MCF 10A (cell line): ENCODE measurements around the gene CATSPERE. TPM values are rescaled to one million over a fixed set of nuclear protein-coding genes. Genes with fewer than 3 reads are reported as not detected.

ENCODE experiments used
- BruUV-seq: library from RNA; stranded (reverse); fragments of 400-500 nt; replicated peaks from 2 replicates; lab custom pipeline; 2021; lab: Mats Ljungman, UMichigan
- CTCF ChIA-PET: fragments of 300-600 bp; sonication (Branson Sonifier 250); formaldehyde crosslinking; extraction: SDS; loops from one replicate; lab custom pipeline; 2021; ENCODE audit warnings: antibody characterized with exemption, inconsistent platforms; lab: Yijun Ruan, JAX
- POLR2A ChIA-PET: fragments of 300-600, 350-650 bp; sonication (Branson Sonifier 250); formaldehyde crosslinking; extraction: SDS; loops from one replicate; lab custom pipeline; 2020; ENCODE audit warnings: antibody characterized with exemption, inconsistent platforms; lab: Yijun Ruan, JAX
- DNase-seq: peaks from one replicate; pipeline ENCODE4 v3.0.0-alpha.2; 2018; ENCODE audit not compliant: unreplicated experiment
- H3K27ac Mint-ChIP-seq: one replicate; pipeline ENCODE4 v1.8.0; 2022; ENCODE audit warnings: mild to moderate bottlenecking, low read depth, mixed read lengths; ENCODE audit not compliant: unreplicated experiment
- H3K27me3 Mint-ChIP-seq: one replicate; pipeline ENCODE4 v1.8.0; 2022; ENCODE audit warnings: mixed read lengths; ENCODE audit not compliant: insufficient read depth, unreplicated experiment
- H3K36me3 Mint-ChIP-seq: one replicate; pipeline ENCODE4 v1.8.0; 2022; ENCODE audit warnings: mild to moderate bottlenecking, moderate library complexity, mixed read lengths; ENCODE audit not compliant: insufficient read depth, unreplicated experiment
- H3K4me1 Mint-ChIP-seq: one replicate; pipeline ENCODE4 v1.8.0; 2022; ENCODE audit warnings: mixed read lengths; ENCODE audit not compliant: insufficient read depth, unreplicated experiment
- H3K4me3 Mint-ChIP-seq: one replicate; pipeline ENCODE4 v1.8.0; 2022; ENCODE audit warnings: mild to moderate bottlenecking, moderate library complexity, mixed read lengths; ENCODE audit not compliant: unreplicated experiment
- H3K9me3 Mint-ChIP-seq: one replicate; pipeline ENCODE4 v1.8.0; 2022; ENCODE audit warnings: mixed read lengths; ENCODE audit not compliant: unreplicated experiment
- CTCF ChIP-seq: fragments of 200-600 bp; IDR thresholded peaks from one replicate; pipeline ENCODE4 v1.8.0; 2022; ENCODE audit warnings: antibody characterized with exemption, mild to moderate bottlenecking; ENCODE audit not compliant: unreplicated experiment
- intact Hi-C: fragments of 100-400 bp; cut with micrococcal nuclease; formaldehyde crosslinking; loops from 2 replicates; pipeline ENCODE4 v1.14.1; 2022
- total RNA-seq: library from RNA; stranded (reverse); gene quantifications from 2 replicates; pipeline ENCODE4 v1.2.3, GENCODE V29; 2022

Gene CATSPERE
- total RNA-seq, 1 experiment from 2014 or later: 2.1 TPM

DNA sequence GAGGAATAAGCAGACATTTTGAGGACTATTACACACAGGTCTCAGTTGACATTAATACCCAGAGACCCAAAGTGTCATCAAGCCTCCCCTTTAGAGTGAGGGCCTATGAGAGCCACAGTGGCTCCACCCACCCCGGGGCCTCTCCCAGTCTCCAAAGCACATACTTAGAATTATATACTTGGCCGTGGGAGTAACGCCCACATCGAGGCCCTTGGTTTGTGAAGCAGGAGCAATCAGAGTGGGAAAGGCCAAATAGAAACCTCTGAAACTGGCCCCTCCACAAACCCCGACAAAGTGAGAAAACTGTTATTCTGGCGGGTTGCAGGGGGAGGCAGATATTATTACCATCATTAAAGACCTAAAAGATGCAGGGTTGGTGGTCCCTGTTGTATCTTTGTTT is 184.8 kb downstream of the CATSPERE start:
- ChIA-PET POLR2A (no interaction called here), CTCF (no interaction called here)
- H3K4me1 Mint-ChIP-seq: no peaks in the 10 kb centered on the region
- DNase-seq: no peak
- H3K4me3 Mint-ChIP-seq: no peak overlapping the region
- H3K9me3 Mint-ChIP-seq: no peaks in the 10 kb centered on the region
- H3K27me3 Mint-ChIP-seq: peaks cover 21% of the 10 kb centered on the region
- H3K36me3 Mint-ChIP-seq: no peaks in the 10 kb centered on the region
- TF ChIP-seq CTCF: no peak
- intact Hi-C loops: no loop called here
- no peak overlapping the region for H3K27ac Mint-ChIP-seq
- BruUV-seq: no TSS peak

DNA sequence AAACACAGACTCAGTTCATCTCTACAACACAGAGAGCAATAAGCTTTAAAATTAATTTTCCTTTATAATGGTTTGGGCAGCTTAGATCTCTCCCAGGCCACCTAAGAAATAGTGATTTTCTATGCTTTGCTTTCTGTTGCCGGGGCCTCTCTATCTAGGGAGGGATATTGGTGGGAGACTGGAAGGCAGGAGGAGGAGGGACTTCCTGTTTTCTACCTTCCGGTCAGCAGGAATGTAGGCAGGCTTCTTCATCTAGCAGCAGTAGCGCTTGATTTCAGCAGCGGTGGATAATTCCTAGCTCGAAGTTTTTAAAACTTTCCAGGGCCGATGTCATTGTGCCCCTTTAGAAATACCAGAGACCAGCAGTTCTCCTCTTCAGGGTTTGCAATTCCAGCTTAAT is 186.7 kb downstream of the CATSPERE start:
- no peak for DNase-seq
- Mint-ChIP-seq H3K27me3 (peaks cover 8% of the 10 kb centered on the region), H3K27ac (no peak overlapping the region), H3K4me1 (peaks cover 8% of the 10 kb centered on the region), H3K9me3 (no peaks in the 10 kb centered on the region), H3K4me3 (no peak overlapping the region), H3K36me3 (no peaks in the 10 kb centered on the region)
- TF ChIP-seq CTCF: no peak
- no TSS peak for BruUV-seq
- intact Hi-C loops: no loop called here
- CTCF ChIA-PET: interaction anchor here (0.6 to 3.1 kb wide), 14 partner anchors 9 to 385 kb away, joined by 3 to 25 read pairs (median 4); no protein-coding TSS in a partner anchor
- POLR2A ChIA-PET: interaction anchor here (0.6 to 1.3 kb wide), 4 partner anchors 13 to 92 kb away, joined by 3 to 5 read pairs (median 4); no protein-coding TSS in a partner anchor

- intact Hi-C loops: loop anchor here (1.0 to 10.0 kb wide), 6 partner anchors 49 to 377 kb away; partner anchors contain the start of gene COX20
- no peak for DNase-seq
- no peak for TF ChIP-seq CTCF
- ChIA-PET CTCF (interaction anchor here (0.5 to 2.5 kb wide), 12 partner anchors 10 to 356 kb away, joined by 3 to 12 read pairs (median 4); no protein-coding TSS in a partner anchor), POLR2A (interaction anchor here (0.6 to 7.2 kb wide), 31 partner anchors 9 to 1927 kb away, joined by 3 to 82 read pairs (median 4); partner anchors contain the start of genes COX20 and HNRNPU)
- Mint-ChIP-seq H3K4me1 (peaks cover 9% of the 10 kb centered on the region), H3K27me3 (no peaks in the 10 kb centered on the region), H3K9me3 (no peaks in the 10 kb centered on the region), H3K36me3 (peaks cover 5% of the 10 kb centered on the region), H3K27ac (peak overlapping the region; percentile 63), H3K4me3 (no peak overlapping the region)
- BruUV-seq: TSS peak; percentile 99
These were observed 191.0 kb downstream of the CATSPERE start for GRCh38 chr1:244651956-244652622.
